ENCODE results near the gene DOLPP1. TPM values are rescaled to one million over a fixed set of nuclear protein-coding genes. Genes with fewer than 3 reads are reported as not detected.

Gene DOLPP1
- total RNA-seq, 2 donors from 2014 or later, result 13.5 to 24.1 TPM

GRCh38 chr9:129064499-129064908 is 16.4 kb upstream of the DOLPP1 start:
- DNase-seq (ENCODE audit: low spot score), result no peak
- TF ChIP-seq POLR2A (IDR thresholded peaks at IDR 0.05), result no peak
- TF ChIP-seq, protein P1, sequence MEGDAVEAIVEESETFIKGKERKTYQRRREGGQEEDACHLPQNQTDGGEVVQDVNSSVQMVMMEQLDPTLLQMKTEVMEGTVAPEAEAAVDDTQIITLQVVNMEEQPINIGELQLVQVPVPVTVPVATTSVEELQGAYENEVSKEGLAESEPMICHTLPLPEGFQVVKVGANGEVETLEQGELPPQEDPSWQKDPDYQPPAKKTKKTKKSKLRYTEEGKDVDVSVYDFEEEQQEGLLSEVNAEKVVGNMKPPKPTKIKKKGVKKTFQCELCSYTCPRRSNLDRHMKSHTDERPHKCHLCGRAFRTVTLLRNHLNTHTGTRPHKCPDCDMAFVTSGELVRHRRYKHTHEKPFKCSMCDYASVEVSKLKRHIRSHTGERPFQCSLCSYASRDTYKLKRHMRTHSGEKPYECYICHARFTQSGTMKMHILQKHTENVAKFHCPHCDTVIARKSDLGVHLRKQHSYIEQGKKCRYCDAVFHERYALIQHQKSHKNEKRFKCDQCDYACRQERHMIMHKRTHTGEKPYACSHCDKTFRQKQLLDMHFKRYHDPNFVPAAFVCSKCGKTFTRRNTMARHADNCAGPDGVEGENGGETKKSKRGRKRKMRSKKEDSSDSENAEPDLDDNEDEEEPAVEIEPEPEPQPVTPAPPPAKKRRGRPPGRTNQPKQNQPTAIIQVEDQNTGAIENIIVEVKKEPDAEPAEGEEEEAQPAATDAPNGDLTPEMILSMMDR (IDR thresholded peaks at IDR 0.05), result no peak
- TF ChIP-seq POLR2AphosphoS5 (IDR thresholded peaks at IDR 0.05), result no peak
- 95% methylated on average over 8 of the region's 8 CpGs for WGBS
- H3K27ac ChIP-seq, result no peak overlapping the region
- H3K4me3 ChIP-seq, result no peak overlapping the region
- no peaks in the 10 kb centered on the region for H3K4me1 ChIP-seq (replicated peaks)
- peaks cover 3 to 5% of the 10 kb centered on the region in 2 donors for H3K36me3 ChIP-seq
- no peaks in the 10 kb centered on the region for H3K27me3 ChIP-seq (replicated peaks; ENCODE audit: insufficient read depth)
- intact Hi-C loops (cut with DNase I), result no loop called here
- H3K9me3 ChIP-seq, result no peaks in the 10 kb centered on the region

- TF ChIP-seq POLR2A (IDR thresholded peaks at IDR 0.05) (no peak), POLR2AphosphoS5 (IDR thresholded peaks at IDR 0.05) (no peak)
- TF ChIP-seq, protein P1 (IDR thresholded peaks at IDR 0.05), result no peak
- no peaks in the 10 kb centered on the region for H3K9me3 ChIP-seq
- DNase-seq (ENCODE audit: low spot score), result no peak
- H3K27me3 ChIP-seq (replicated peaks; ENCODE audit: insufficient read depth), result no peaks in the 10 kb centered on the region
- peaks cover 3 to 5% of the 10 kb centered on the region in 2 donors for H3K36me3 ChIP-seq
- no peak overlapping the region for H3K4me3 ChIP-seq
- WGBS, result 92% methylated on average over 13 of the region's 19 CpGs
- no peaks in the 10 kb centered on the region for H3K4me1 ChIP-seq (replicated peaks)
- no peak overlapping the region for H3K27ac ChIP-seq
- intact Hi-C loops (cut with DNase I), result no loop called here
Measured at GRCh38 chr9:129068110-129068509, 12.8 kb upstream of the DOLPP1 start.

DNA sequence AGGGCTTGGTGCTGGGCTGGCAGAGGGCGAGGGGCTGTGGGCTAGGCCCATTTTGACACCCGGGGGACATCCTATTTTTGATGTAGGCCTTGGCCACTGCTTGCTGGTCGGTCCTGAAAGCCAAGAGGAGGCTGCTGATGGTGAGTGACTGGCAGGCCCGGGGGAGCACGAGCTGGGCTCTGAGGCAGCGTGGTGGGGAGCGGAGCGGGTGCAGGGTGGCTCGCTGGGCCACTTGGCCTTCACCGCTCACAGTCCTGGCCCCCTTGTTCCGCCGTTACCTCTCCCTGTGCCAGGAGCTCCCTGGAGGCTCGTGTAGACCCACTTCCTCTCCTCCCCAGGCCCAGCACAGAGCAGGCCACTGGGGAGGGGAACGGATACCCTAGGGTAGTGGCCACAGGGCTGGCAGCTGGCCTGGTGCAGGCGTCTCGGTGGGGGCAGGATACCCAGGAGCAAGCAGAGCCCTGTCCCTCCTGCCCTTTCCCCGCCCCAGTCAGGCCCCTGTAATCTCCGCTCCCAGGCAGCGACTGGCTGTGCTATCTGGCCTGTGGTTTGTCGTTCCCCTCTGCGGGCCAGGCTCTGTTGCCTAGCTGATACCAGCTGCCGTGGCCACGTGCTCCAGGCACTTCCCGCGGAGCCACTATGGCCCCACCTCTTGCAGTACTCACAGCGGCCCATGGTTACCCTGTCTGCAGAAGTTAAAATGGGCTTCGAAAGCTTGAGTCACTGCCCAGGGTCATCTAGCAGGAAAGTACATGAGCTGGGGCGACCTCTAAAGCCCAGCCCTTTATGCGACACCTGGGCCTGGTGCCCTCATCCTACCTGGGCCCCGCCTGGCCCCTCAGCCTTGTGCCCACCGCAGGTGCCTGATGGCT is 11.7 kb upstream of the DOLPP1 start:
- 81% methylated on average over 30 of the region's 31 CpGs for WGBS
- TF ChIP-seq, protein P1 (IDR thresholded peaks at IDR 0.05), result no peak
- TF ChIP-seq POLR2AphosphoS5 (IDR thresholded peaks at IDR 0.05) (no peak), POLR2A (IDR thresholded peaks at IDR 0.05) (no peak)
- Histone ChIP-seq H3K4me3 (no peak overlapping the region), H3K27ac (no peak overlapping the region), H3K36me3 (peaks cover 0 to 5% of the 10 kb centered on the region in 2 donors), H3K27me3 (replicated peaks; ENCODE audit: insufficient read depth) (no peaks in the 10 kb centered on the region), H3K4me1 (replicated peaks) (no peaks in the 10 kb centered on the region), H3K9me3 (no peaks in the 10 kb centered on the region)
- DNase-seq (ENCODE audit: low spot score), result no peak
- intact Hi-C loops (cut with DNase I), result no loop called here

- H3K27ac ChIP-seq, result no peak overlapping the region
- no peak for TF ChIP-seq POLR2AphosphoS5 (IDR thresholded peaks at IDR 0.05)
- TF ChIP-seq POLR2A (IDR thresholded peaks at IDR 0.05), result no peak
- TF ChIP-seq, protein P1 (IDR thresholded peaks at IDR 0.05), result no peak
- H3K9me3 ChIP-seq, result no peaks in the 10 kb centered on the region
- WGBS, result 85% methylated on average over 26 of the region's 26 CpGs
- no peak for DNase-seq (ENCODE audit: low spot score)
- peaks cover 0 to 5% of the 10 kb centered on the region in 2 donors for H3K36me3 ChIP-seq
- no peaks in the 10 kb centered on the region for H3K27me3 ChIP-seq (replicated peaks; ENCODE audit: insufficient read depth)
- no peak overlapping the region for H3K4me3 ChIP-seq
- no peaks in the 10 kb centered on the region for H3K4me1 ChIP-seq (replicated peaks)
- intact Hi-C loops (cut with DNase I), result no loop called here
Measured at GRCh38 chr9:129069862-129070641, 10.9 kb upstream of the DOLPP1 start.
